NCI-H1417 treated with DMSO at 0.1 percent for 48 hours (cell line): Measurements from ENCODE around the gene PDE4D.

Source experiments
- DNase-seq: peaks from one replicate; lab custom pipeline; 2025; lab: John Stamatoyannopoulos, UW

PDE4D gene

GRCh38 chr5:59361454-59361853 is 532.1 kb downstream of the PDE4D start:
- DNase-seq: no peak

- no peak for DNase-seq
Observed at GRCh38 chr5:59360130-59360555, 533.4 kb downstream of the PDE4D start.

- no peak for DNase-seq
Observed at GRCh38 chr5:59358005-59358861, 535.3 kb downstream of the PDE4D start.

GRCh38 chr5:59357381-59357977 is 536.0 kb downstream of the PDE4D start:
- DNase-seq: no peak

GRCh38 chr5:59356813-59357380 is 536.6 kb downstream of the PDE4D start:
- DNase-seq: no peak

- DNase-seq: no peak
Observed at GRCh38 chr5:59354811-59355210, 538.7 kb downstream of the PDE4D start.

- DNase-seq: no peak
Observed at GRCh38 chr5:59354274-59354673, 539.3 kb downstream of the PDE4D start.

- no peak for DNase-seq
Observed at GRCh38 chr5:59351076-59351794, 542.3 kb downstream of the PDE4D start.

GRCh38 chr5:59348189-59348588 is 545.3 kb downstream of the PDE4D start:
- DNase-seq: no peak

- DNase-seq: no peak
Observed at GRCh38 chr5:59346982-59347381, 546.5 kb downstream of the PDE4D start.

GRCh38 chr5:59346514-59346913 is 547.0 kb downstream of the PDE4D start:
- no peak for DNase-seq

- DNase-seq: no peak
Observed at GRCh38 chr5:59342181-59342580, 551.3 kb downstream of the PDE4D start.

- DNase-seq: no peak
Observed at GRCh38 chr5:59341760-59342159, 551.8 kb downstream of the PDE4D start.

- no peak for DNase-seq
Observed at GRCh38 chr5:59341155-59341554, 552.4 kb downstream of the PDE4D start.

- DNase-seq: no peak
Observed at GRCh38 chr5:59340637-59341036, 552.9 kb downstream of the PDE4D start.

- no peak for DNase-seq
Observed at GRCh38 chr5:59337240-59337639, 556.3 kb downstream of the PDE4D start.

- no peak for DNase-seq
Observed at GRCh38 chr5:59335544-59335943, 558.0 kb downstream of the PDE4D start.

GRCh38 chr5:59333416-59333815 is 560.1 kb downstream of the PDE4D start:
- no peak for DNase-seq

GRCh38 chr5:59332236-59332973 is 561.1 kb downstream of the PDE4D start:
- no peak for DNase-seq

GRCh38 chr5:59330680-59331079 is 562.8 kb downstream of the PDE4D start:
- no peak for DNase-seq

GRCh38 chr5:59328709-59329296 is 564.7 kb downstream of the PDE4D start:
- no peak for DNase-seq
